A549 (cell line): ENCODE data around the gene TACC3. TPM values are rescaled to one million over a fixed set of nuclear protein-coding genes. Genes with fewer than 3 reads are reported as not detected.

ENCODE experiments used
- ATAC-seq, 2 experiments: fragments of 200-7000 bp in 1 of 2; fragments of >200 bp in 1 of 2; cut with Nextera tagmentation in 1 of 2; cut with Tn5 transposase in 1 of 2; 3 replicates each; pipeline versions ENCODE4 v1.8.0 to v1.9.1; 2018 to 2020; ENCODE audit warnings: mild to moderate bottlenecking in 1 of 2, moderate library complexity in 1 of 2
- CTCF ChIA-PET: fragments of 300-600 bp; sonication (Branson Sonifier 250); formaldehyde crosslinking; extraction: SDS; loops from one replicate; lab custom pipeline; 2021; ENCODE audit warnings: antibody characterized with exemption, inconsistent platforms; lab: Yijun Ruan, JAX
- POLR2A ChIA-PET: fragments of 350-600 bp; formaldehyde crosslinking; extraction: SDS; loops from one replicate; lab custom pipeline; 2021; ENCODE audit warnings: antibody characterized with exemption, inconsistent platforms; lab: Yijun Ruan, JAX
- DNase-seq, 2 experiments: peaks; one replicate each; pipeline versions ENCODE4 v3.0.0 to v3.0.0-alpha.2; 2011 to 2016; ENCODE audit warnings: low read depth in 1 of 2, low spot score in 1 of 2
- FAIRE-seq: peaks from 2 replicates; lab custom pipeline; 2011; peaks lifted over from hg19 to GRCh38; lab: Jason Lieb, UNC
- H3K27ac ChIP-seq, 2 experiments: fragments of >200 bp; sonication (Bioruptor Twin); formaldehyde crosslinking; 3 replicates each; pipeline ENCODE4 v1.5.1; 2016 to 2017
- H3K4me1 ChIP-seq: fragments of >200 bp; sonication (Bioruptor Twin); formaldehyde crosslinking; 3 replicates; pipeline ENCODE4 v1.6.1; 2016
- H3K4me2 ChIP-seq: fragments of >200 bp; sonication (Bioruptor Twin); formaldehyde crosslinking; 3 replicates; pipeline ENCODE4 v1.6.1; 2016
- H3K4me3 ChIP-seq: fragments of >200 bp; sonication (Bioruptor Twin); formaldehyde crosslinking; 3 replicates; pipeline ENCODE4 v1.5.1; 2016
- H3K9me3 ChIP-seq: fragments of >200 bp; sonication (Bioruptor Twin); formaldehyde crosslinking; 3 replicates; pipeline ENCODE4 v1.6.1; 2016
- ATOH8 ChIP-seq: fragments of 250-450 bp; sonication (Bioruptor Pico); IDR thresholded peaks from 2 replicates; pipeline ENCODE4 v1.5.0; 2020; ENCODE audit warnings: low read depth, mild to moderate bottlenecking, moderate library complexity
- BCL3 ChIP-seq: fragments of >200 bp; sonication (Bioruptor Twin); formaldehyde crosslinking; IDR thresholded peaks from 3 replicates; pipeline ENCODE4 v1.6.1; 2016
- CTCF ChIP-seq: fragments of >200 bp; sonication (Bioruptor Twin); formaldehyde crosslinking; IDR thresholded peaks from 3 replicates; pipeline ENCODE4 v1.5.1; 2016
- EHF ChIP-seq: fragments of 250-450 bp; sonication (Bioruptor Pico); IDR thresholded peaks from 2 replicates; pipeline ENCODE4 v1.5.0; 2020; ENCODE audit warnings: mild to moderate bottlenecking
- GATA3 ChIP-seq: IDR thresholded peaks from 2 replicates; pipeline ENCODE4 v1.6.1; 2012; ENCODE audit warnings: borderline replicate concordance
- HEYL ChIP-seq: fragments of 250-450 bp; sonication (Bioruptor Pico); IDR thresholded peaks from 2 replicates; pipeline ENCODE4 v1.8.0; 2021; ENCODE audit warnings: mild to moderate bottlenecking, moderate library complexity
- HOXA7 ChIP-seq: fragments of 250-450 bp; sonication (Bioruptor Pico); IDR thresholded peaks from 2 replicates; pipeline ENCODE4 v1.5.0; 2020; ENCODE audit warnings: mild to moderate bottlenecking, moderate library complexity
- KDM5A ChIP-seq: fragments of 200-600 bp; sonication (generic); IDR thresholded peaks from 2 replicates; pipeline ENCODE4 v1.6.1; 2016; ENCODE audit warnings: antibody characterized with exemption, mild to moderate bottlenecking
- MAX ChIP-seq: IDR thresholded peaks from 2 replicates; pipeline ENCODE4 v1.6.1; 2012
- MAZ ChIP-seq: fragments of 150-350 bp; IDR thresholded peaks from 2 replicates; pipeline ENCODE4 v1.6.1; 2014; ENCODE audit warnings: antibody characterized with exemption, low read depth, low read length, borderline replicate concordance
- NR3C1 ChIP-seq: fragments of >200 bp; sonication (Bioruptor Twin); formaldehyde crosslinking; IDR thresholded peaks from 3 replicates; pipeline ENCODE4 v1.6.1; 2017
- PHF8 ChIP-seq: fragments of 200-600 bp; sonication (generic); IDR thresholded peaks from 2 replicates; pipeline ENCODE4 v1.6.1; 2016; ENCODE audit warnings: low read depth, mild to moderate bottlenecking, antibody characterized with exemption, moderate library complexity, borderline replicate concordance
- POLR2A ChIP-seq: IDR thresholded peaks from 2 replicates; pipeline ENCODE4 v1.6.1; 2012; ENCODE audit warnings: mild to moderate bottlenecking, low read length
- POLR2AphosphoS2 ChIP-seq: conservative IDR thresholded peaks from 2 replicates; pipeline ENCODE4 v1.6.1; 2012; ENCODE audit warnings: low read length, improper control_type of control experiment, inconsistent platforms
- RNF2 ChIP-seq: fragments of 200-600 bp; sonication (generic); IDR thresholded peaks from 2 replicates; pipeline ENCODE4 v1.6.1; 2016; ENCODE audit warnings: low read depth, mild to moderate bottlenecking, antibody characterized with exemption, moderate library complexity, borderline replicate concordance
- SMC3 ChIP-seq: fragments of >200 bp; sonication (Bioruptor Twin); formaldehyde crosslinking; IDR thresholded peaks from 3 replicates; pipeline ENCODE4 v1.6.1; 2018; ENCODE audit warnings: inconsistent platforms
- TFCP2L1 ChIP-seq: fragments of 250-450 bp; sonication (Bioruptor Pico); IDR thresholded peaks from 2 replicates; pipeline ENCODE4 v1.5.0; 2021; ENCODE audit warnings: mild to moderate bottlenecking
- ZC3H11A ChIP-seq: fragments of 450-650 bp; IDR thresholded peaks from 2 replicates; pipeline ENCODE4 v1.6.1; 2014; ENCODE audit warnings: antibody characterized with exemption, mild to moderate bottlenecking
- ZFP36 ChIP-seq: fragments of 450-650 bp; IDR thresholded peaks from 2 replicates; pipeline ENCODE4 v1.6.1; 2014; ENCODE audit warnings: borderline replicate concordance; ENCODE audit not compliant: partially characterized antibody
- WGBS: methylation state at CpG from one replicate; pipeline ENCODE4 v1.1.6; 2017; ENCODE audit errors: missing lambda C conversion rate; 5-methylcytosine and 5-hydroxymethylcytosine counted together
- polyA plus RNA-seq, 4 experiments: library from polyadenylated mRNA; depleted of rRNA in 3 of 4; stranded (reverse); fragments of >200 nt; fragmentation: RNase III in 1 of 4; extraction: RNeasy Plus Mini Kit Qiagen cat#74134 plus additional on column Dnase treatment in 1 of 4; gene quantifications; 2 replicates in 3 of 4; 3 replicates in 1 of 4; pipeline ENCODE4 v1.2.3, GENCODE V29; 2011 to 2017

TACC3 gene
- polyA plus RNA-seq, 2 of the 4 experiments (the other 2 are of a cell fraction): 25.9 to 70.6 TPM

- TF ChIP-seq NR3C1 (no peak), POLR2AphosphoS2 (no peak), HEYL (CRISPR knock-in tag) (no peak), RNF2 (no peak), CTCF (no peak), SMC3 (no peak)
- no peak for ATAC-seq
- DNase-seq: no peak
- Histone ChIP-seq H3K4me3 (no peak overlapping the region), H3K4me2 (no peak overlapping the region), H3K27ac (no peak overlapping the region), H3K9me3 (peaks cover 11% of the 10 kb centered on the region; the same call in 2 of the 3 replicates), H3K4me1 (no peaks in the 10 kb centered on the region)
- POLR2A ChIA-PET: no interaction called here
- no peak for FAIRE-seq
- WGBS: 92% methylated on average over 9 of the region's 22 CpGs
- CTCF ChIA-PET: interaction anchor here (0.9 to 1.8 kb wide), 5 partner anchors 8 to 159 kb away, joined by 3 to 7 read pairs (median 5); no protein-coding TSS in a partner anchor
These were observed 18.8 kb downstream of the TACC3 start for GRCh38 chr4:1740021-1740545.

GRCh38 chr4:1741208-1741607 lies 19.9 kb downstream of the TACC3 start:
- no peak overlapping the region for H3K4me2 ChIP-seq
- TF ChIP-seq MAX: no peak
- peaks cover 11% of the 10 kb centered on the region; the same call in 2 of the 3 replicates for H3K9me3 ChIP-seq
- WGBS: 98% methylated on average over 7 of the region's 17 CpGs
- no peak overlapping the region for H3K27ac ChIP-seq
- POLR2A ChIA-PET: no interaction called here
- ATAC-seq (no peak), FAIRE-seq (no peak), DNase-seq (no peak)
- no peaks in the 10 kb centered on the region for H3K4me1 ChIP-seq
- no peak overlapping the region for H3K4me3 ChIP-seq
- CTCF ChIA-PET: interaction anchor here (1.0 to 2.0 kb wide), 3 partner anchors 11 to 158 kb away, joined by 5 to 6 read pairs (median 5); no protein-coding TSS in a partner anchor

- 95% methylated on average over 9 of the region's 12 CpGs for WGBS
- FAIRE-seq: no peak
- no peak for TF ChIP-seq PHF8
- no peak for TF ChIP-seq HOXA7 (CRISPR knock-in tag)
- no peak for TF ChIP-seq BCL3
- no peak for TF ChIP-seq ZC3H11A
- no peak for TF ChIP-seq EHF (CRISPR knock-in tag)
- TF ChIP-seq GATA3: no peak
- TF ChIP-seq POLR2A: no peak
- no peak for TF ChIP-seq KDM5A
- no peak for TF ChIP-seq TFCP2L1 (CRISPR knock-in tag)
- TF ChIP-seq MAZ: no peak
- no peak for TF ChIP-seq ATOH8 (CRISPR knock-in tag)
- no peak for TF ChIP-seq ZFP36
- CTCF ChIA-PET: interaction anchor here (1.1 to 13.8 kb wide), 4 partner anchors 14 to 69 kb away, joined by 5 to 227 read pairs (median 20); no protein-coding TSS in a partner anchor
- DNase-seq: no peak
- H3K4me2 ChIP-seq: no peak overlapping the region
- no peaks in the 10 kb centered on the region; the same call in 2 of the 3 replicates for H3K4me1 ChIP-seq
- H3K27ac ChIP-seq: no peak overlapping the region
- ATAC-seq: no peak
- H3K4me3 ChIP-seq: no peak overlapping the region
- no peaks in the 10 kb centered on the region for H3K9me3 ChIP-seq
- POLR2A ChIA-PET: no interaction called here
These were observed 22.2 kb downstream of the TACC3 start for GRCh38 chr4:1743551-1743950.
